Measurements from ENCODE around the gene SNAPIN.
"Not testable (repeated sequence)": the region's sequence is repeated elsewhere in the genome, so short reads cannot be mapped to it uniquely, and the experiment has no call there.

SNAPIN gene

DNA sequence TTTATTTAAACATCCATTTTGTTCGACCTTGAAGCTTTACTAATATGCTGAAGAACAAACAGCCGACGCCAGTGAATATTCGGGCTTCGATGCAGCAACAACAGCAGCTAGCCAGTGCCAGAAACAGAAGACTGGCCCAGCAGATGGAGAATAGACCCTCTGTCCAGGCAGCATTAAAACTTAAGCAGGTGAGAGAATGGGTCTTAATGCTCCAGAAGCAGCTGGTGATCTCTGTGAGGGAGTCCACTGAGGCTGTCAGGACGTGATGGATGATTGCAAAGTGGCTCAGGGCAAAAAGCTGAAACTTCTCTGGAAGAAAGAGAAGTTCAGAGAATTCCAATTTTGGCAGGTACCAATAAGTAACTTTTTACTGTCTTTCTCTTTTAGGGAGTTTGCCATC, 20.2 kb upstream of the SNAPIN start:
- TF ChIP-seq, protein P1, sequence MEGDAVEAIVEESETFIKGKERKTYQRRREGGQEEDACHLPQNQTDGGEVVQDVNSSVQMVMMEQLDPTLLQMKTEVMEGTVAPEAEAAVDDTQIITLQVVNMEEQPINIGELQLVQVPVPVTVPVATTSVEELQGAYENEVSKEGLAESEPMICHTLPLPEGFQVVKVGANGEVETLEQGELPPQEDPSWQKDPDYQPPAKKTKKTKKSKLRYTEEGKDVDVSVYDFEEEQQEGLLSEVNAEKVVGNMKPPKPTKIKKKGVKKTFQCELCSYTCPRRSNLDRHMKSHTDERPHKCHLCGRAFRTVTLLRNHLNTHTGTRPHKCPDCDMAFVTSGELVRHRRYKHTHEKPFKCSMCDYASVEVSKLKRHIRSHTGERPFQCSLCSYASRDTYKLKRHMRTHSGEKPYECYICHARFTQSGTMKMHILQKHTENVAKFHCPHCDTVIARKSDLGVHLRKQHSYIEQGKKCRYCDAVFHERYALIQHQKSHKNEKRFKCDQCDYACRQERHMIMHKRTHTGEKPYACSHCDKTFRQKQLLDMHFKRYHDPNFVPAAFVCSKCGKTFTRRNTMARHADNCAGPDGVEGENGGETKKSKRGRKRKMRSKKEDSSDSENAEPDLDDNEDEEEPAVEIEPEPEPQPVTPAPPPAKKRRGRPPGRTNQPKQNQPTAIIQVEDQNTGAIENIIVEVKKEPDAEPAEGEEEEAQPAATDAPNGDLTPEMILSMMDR (IDR thresholded peaks at IDR 0.05; ENCODE audit: low read depth, low read length): no peak
- H3K4me3 ChIP-seq (ENCODE audit: low read depth, low read length): no peak overlapping the region
- in situ Hi-C loops (cut with HindIII; ENCODE audit: low sequenced_read_pairs): no loop called here
- DNase-seq (ENCODE audit: low read depth, low spot score): no peak

DNA sequence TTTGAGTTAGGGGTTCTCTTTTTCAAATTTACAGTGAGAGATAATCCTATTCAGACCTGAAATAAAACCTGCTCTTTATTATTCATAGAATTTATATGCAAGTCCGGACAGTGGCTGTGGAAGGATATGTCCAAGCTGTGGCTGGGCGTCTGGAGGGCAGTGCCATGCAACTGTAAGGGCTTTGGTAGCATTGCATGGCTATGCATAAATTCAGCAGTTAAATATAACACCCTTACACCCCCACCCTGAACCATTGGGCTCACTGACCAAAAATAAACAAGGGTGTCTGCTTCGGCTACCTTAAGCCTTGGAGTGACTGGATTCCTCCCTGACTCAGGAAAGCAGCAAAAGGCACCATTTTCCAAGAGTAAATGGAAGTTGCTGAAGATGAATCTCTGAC, 19.2 kb upstream of the SNAPIN start:
- H3K4me3 ChIP-seq (ENCODE audit: low read depth, low read length): no peak overlapping the region
- TF ChIP-seq, protein P1 (IDR thresholded peaks at IDR 0.05; ENCODE audit: low read depth, low read length): no peak
- no peak for DNase-seq (ENCODE audit: low read depth, low spot score)
- in situ Hi-C loops (cut with HindIII; ENCODE audit: low sequenced_read_pairs): no loop called here

DNA sequence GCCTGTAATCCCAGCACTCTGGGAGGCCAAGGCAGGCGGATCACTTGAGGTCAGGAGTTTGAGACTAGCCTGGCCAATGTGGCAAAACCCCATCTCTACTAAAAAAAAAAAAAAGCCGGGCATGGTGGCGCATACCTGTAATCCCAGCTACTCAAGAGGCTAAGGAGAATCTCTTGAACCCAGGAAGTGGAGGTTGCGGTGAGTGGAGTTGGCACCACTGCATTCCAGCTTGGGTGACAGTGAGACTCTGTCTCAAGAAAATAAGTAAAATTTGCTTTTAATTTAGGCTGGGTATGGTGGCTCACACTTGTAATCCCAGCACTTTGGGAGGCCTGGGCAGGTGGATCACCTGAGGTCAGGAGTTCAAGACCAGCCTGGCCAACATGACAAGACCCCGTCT, 18.3 kb upstream of the SNAPIN start:
- H3K4me3 ChIP-seq (ENCODE audit: low read depth, low read length); in situ Hi-C loops (cut with HindIII; ENCODE audit: low sequenced_read_pairs); DNase-seq (ENCODE audit: low read depth, low spot score): not testable (repeated sequence)

DNA sequence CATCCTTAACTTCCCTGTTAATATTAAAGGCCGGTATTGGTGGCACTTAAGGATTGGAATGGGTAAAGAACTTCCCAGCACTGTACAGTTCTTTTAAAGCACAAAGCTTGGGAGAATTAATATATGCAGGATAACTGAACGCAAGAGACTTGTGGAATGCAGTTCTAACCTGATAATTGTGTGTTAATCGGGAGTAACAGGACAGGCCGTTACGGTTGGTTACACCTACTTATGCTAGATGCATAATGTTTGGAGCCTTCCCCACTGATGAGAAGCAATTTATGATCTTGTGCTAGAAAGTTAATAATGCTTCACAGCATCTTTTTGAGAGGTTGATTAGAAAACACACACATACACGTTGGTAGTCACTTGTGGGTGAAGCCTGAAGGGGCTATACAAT, 17.6 kb upstream of the SNAPIN start:
- TF ChIP-seq, protein P1 (IDR thresholded peaks at IDR 0.05; ENCODE audit: low read depth, low read length): no peak
- DNase-seq (ENCODE audit: low read depth, low spot score): no peak
- no peak overlapping the region for H3K4me3 ChIP-seq (ENCODE audit: low read depth, low read length)
- in situ Hi-C loops (cut with HindIII; ENCODE audit: low sequenced_read_pairs): no loop called here

DNA sequence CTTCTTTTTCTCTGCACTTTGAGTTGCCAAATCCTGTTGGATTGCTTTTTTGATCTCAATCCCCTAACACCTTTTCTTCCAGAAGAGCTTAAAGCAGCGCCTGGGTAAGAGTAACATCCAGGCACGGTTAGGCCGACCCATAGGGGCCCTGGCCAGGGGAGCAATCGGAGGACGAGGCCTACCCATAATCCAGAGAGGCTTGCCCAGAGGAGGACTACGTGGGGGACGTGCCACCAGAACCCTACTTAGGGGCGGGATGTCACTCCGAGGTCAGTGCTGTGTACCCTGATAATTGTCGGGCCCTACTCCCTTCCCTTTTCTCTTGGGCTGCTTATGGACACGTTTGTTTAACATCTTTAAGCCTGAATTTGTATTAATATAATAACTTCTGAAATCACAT, 16.3 kb upstream of the SNAPIN start:
- TF ChIP-seq, protein P1 (IDR thresholded peaks at IDR 0.05; ENCODE audit: low read depth, low read length): no peak
- DNase-seq (ENCODE audit: low read depth, low spot score): no peak
- H3K4me3 ChIP-seq (ENCODE audit: low read depth, low read length): no peak overlapping the region
- in situ Hi-C loops (cut with HindIII; ENCODE audit: low sequenced_read_pairs): no loop called here

DNA sequence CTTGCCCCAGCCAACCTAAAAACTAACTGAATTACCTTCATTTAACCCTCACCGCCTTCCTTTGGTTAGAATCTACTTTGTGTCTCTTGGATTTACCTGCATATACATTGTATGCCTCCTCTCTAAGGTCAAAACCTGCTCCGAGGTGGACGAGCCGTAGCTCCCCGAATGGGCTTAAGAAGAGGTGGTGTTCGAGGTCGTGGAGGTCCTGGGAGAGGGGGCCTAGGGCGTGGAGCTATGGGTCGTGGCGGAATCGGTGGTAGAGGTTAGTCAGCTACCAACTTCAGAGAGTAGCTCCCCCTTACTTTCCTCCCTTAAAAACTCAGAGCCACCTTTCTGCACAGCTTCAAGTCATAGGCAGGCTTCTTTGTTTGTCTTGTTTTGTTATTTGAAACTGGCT, 15.4 kb upstream of the SNAPIN start:
- H3K4me3 ChIP-seq (ENCODE audit: low read depth, low read length): no peak overlapping the region
- TF ChIP-seq, protein P1 (IDR thresholded peaks at IDR 0.05; ENCODE audit: low read depth, low read length): no peak
- in situ Hi-C loops (cut with HindIII; ENCODE audit: low sequenced_read_pairs): no loop called here
- DNase-seq (ENCODE audit: low read depth, low spot score): no peak

DNA sequence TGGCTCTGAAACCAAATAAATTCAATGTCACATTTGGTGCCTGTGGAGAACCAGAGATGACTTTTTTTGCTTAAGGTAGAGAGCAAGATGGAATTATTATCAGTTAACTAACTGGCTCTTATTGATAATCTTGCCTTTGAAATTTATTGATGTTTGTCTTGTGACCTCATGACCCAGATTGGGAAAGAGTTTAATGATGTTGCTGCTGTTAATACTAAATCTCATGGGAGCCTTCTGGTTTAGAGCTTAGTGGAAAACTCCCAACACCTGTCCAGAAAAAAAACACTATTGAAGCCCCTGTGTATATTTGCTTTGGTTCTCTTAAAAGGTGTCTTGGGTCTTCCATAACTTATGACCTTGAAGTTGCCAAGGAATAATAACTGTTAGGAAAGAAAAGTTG, 14.7 kb upstream of the SNAPIN start:
- H3K4me3 ChIP-seq (ENCODE audit: low read depth, low read length): no peak overlapping the region
- in situ Hi-C loops (cut with HindIII; ENCODE audit: low sequenced_read_pairs): no loop called here
- TF ChIP-seq, protein P1 (IDR thresholded peaks at IDR 0.05; ENCODE audit: low read depth, low read length): no peak
- no peak for DNase-seq (ENCODE audit: low read depth, low spot score)
